Measurements from ENCODE around the gene CHERP. TPM values are rescaled to one million over a fixed set of nuclear protein-coding genes. Genes with fewer than 3 reads are reported as not detected.

CHERP gene
- total and polyA plus RNA-seq, 2 donors (not counting 1 experiment from before 2014, with no cell fraction given) = 2.4 to 6.1 TPM

DNA sequence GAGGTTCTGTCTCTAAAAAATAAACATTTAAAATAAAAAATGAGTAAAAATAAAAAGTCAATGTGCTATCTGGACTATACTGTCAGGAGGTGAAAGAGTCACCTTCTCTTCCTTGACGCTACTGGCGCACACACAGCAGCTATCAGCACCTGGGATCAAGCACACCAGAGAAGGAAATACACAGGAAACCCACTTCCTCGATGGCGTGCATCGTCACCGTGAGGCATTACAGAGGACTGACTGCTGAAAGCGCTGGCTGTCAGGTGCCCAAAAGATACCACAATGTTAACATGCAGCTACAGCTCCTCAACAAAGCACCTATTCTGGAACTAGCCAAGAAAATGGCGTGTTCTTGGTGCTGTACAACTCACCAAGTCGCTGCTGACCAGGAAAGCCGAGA, 23.9 kb upstream of the CHERP start:
- TF ChIP-seq CTCF (conservative IDR thresholded peaks at IDR 0.05 in 1 of 2, IDR thresholded peaks at IDR 0.05 in 1 of 2; ENCODE audit: low read depth in 1 of 2, low read length in 2 of 2) = no peak
- Histone ChIP-seq H3K4me1 (ENCODE audit: control insufficient read depth, extremely low read depth, insufficient read depth, low read length) (peaks cover 2% of the 10 kb centered on the region), H3K79me2 (ENCODE audit: control insufficient read depth, insufficient read depth, low read length) (peaks cover 18% of the 10 kb centered on the region), H3K9ac (ENCODE audit: insufficient read depth, low read length) (no peak overlapping the region), H3K4me3 (replicated peaks in 1 of 4; ENCODE audit: control extremely low read depth in 1 of 4, insufficient read depth in 1 of 4, low read depth in 3 of 4, low read length in 4 of 4) (no peak overlapping the region), H3K9me3 (ENCODE audit: control insufficient read depth, insufficient read depth, low read depth, low read length) (no peaks in the 10 kb centered on the region), H3K27ac (ENCODE audit: insufficient read depth, low read length) (no peak overlapping the region), H2AFZ (ENCODE audit: low read length) (no peak overlapping the region), H3K27me3 (ENCODE audit: control insufficient read depth, insufficient read depth, low read length) (no peaks in the 10 kb centered on the region), H4K20me1 (ENCODE audit: control insufficient read depth, extremely low read depth, insufficient read depth, low read length) (no peaks in the 10 kb centered on the region), H3K4me2 (ENCODE audit: extremely low read depth, insufficient read depth, low read length) (no peak overlapping the region), H3K36me3 (ENCODE audit: control insufficient read depth, insufficient read depth, low read length) (peaks cover 15% of the 10 kb centered on the region)
- DNase-seq (ENCODE audit: low read depth in 2 of 2) = no peak

DNA sequence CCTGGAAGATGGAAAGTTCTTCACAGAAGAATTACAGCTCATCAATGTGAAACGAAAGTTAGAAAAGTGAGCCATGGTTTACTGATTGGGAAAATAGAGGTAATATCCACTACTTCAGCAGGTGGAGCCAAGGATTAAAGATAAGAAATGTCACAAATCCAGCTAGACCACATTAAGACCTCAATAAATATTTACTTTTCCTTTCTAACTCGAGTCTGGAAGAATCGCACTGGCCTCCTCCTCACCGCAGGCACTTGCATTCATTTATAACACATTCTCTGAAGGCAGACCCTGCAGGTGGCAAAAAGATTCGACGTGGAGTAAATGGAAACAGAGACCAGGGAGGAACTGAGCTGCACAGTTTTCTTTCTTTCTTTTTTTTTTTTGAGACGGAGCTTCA, 22.6 kb upstream of the CHERP start:
- peaks cover 9% of the 10 kb centered on the region for H3K79me2 ChIP-seq (ENCODE audit: control insufficient read depth, insufficient read depth, low read length)
- peaks cover 16% of the 10 kb centered on the region for H3K36me3 ChIP-seq (ENCODE audit: control insufficient read depth, insufficient read depth, low read length)
- H3K27ac ChIP-seq (ENCODE audit: insufficient read depth, low read length) = no peak overlapping the region
- no peaks in the 10 kb centered on the region for H3K4me1 ChIP-seq (ENCODE audit: control insufficient read depth, extremely low read depth, insufficient read depth, low read length)
- H3K9ac ChIP-seq (ENCODE audit: insufficient read depth, low read length) = no peak overlapping the region
- H3K27me3 ChIP-seq (ENCODE audit: control insufficient read depth, insufficient read depth, low read length) = no peaks in the 10 kb centered on the region
- TF ChIP-seq CTCF (conservative IDR thresholded peaks at IDR 0.05 in 1 of 2, IDR thresholded peaks at IDR 0.05 in 1 of 2; ENCODE audit: low read depth in 1 of 2, low read length in 2 of 2) = no peak
- H3K4me3 ChIP-seq (replicated peaks in 1 of 4; ENCODE audit: control extremely low read depth in 1 of 4, insufficient read depth in 1 of 4, low read depth in 3 of 4, low read length in 4 of 4) = no peak overlapping the region
- no peak for DNase-seq (ENCODE audit: low read depth in 2 of 2)
- H4K20me1 ChIP-seq (ENCODE audit: control insufficient read depth, extremely low read depth, insufficient read depth, low read length) = no peaks in the 10 kb centered on the region
- H3K4me2 ChIP-seq (ENCODE audit: extremely low read depth, insufficient read depth, low read length) = no peak overlapping the region
- H2AFZ ChIP-seq (ENCODE audit: low read length) = no peak overlapping the region
- no peaks in the 10 kb centered on the region for H3K9me3 ChIP-seq (ENCODE audit: control insufficient read depth, insufficient read depth, low read depth, low read length)

DNA sequence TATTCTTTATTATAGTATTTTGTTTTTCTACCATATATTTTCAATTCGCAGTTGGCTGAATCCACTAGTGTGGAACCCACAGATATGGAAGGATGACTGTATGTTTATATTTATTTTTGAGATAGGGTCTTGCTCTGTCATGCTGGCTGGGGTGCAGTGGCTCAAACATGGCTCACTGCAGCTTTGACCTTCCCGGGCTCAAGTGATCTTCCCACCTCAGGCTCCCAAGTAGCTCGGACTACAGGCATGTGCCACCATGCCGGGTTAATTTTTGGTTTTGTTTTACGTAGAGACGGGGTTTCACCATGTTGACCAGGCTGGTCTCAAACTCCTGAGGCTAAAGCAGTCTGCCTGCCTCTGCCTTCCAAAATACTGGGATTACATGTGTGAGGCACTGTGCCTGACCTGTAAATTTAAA, 20.4 kb upstream of the CHERP start:
- Histone ChIP-seq H3K4me1 (ENCODE audit: control insufficient read depth, extremely low read depth, insufficient read depth, low read length) (no peaks in the 10 kb centered on the region), H3K36me3 (ENCODE audit: control insufficient read depth, insufficient read depth, low read length) (peaks cover 16% of the 10 kb centered on the region), H3K9me3 (ENCODE audit: control insufficient read depth, insufficient read depth, low read depth, low read length) (no peaks in the 10 kb centered on the region), H3K27me3 (ENCODE audit: control insufficient read depth, insufficient read depth, low read length) (no peaks in the 10 kb centered on the region), H3K9ac (ENCODE audit: insufficient read depth, low read length) (no peak overlapping the region), H4K20me1 (ENCODE audit: control insufficient read depth, extremely low read depth, insufficient read depth, low read length) (no peaks in the 10 kb centered on the region), H2AFZ (ENCODE audit: low read length) (no peak overlapping the region), H3K4me3 (replicated peaks in 1 of 4; ENCODE audit: control extremely low read depth in 1 of 4, insufficient read depth in 1 of 4, low read depth in 3 of 4, low read length in 4 of 4) (no peak overlapping the region), H3K79me2 (ENCODE audit: control insufficient read depth, insufficient read depth, low read length) (no peaks in the 10 kb centered on the region), H3K27ac (ENCODE audit: insufficient read depth, low read length) (no peak overlapping the region), H3K4me2 (ENCODE audit: extremely low read depth, insufficient read depth, low read length) (no peak overlapping the region)
- TF ChIP-seq EZH2 (IDR thresholded peaks at IDR 0.05; ENCODE audit: low read length, missing control alignments) = no peak
- no peak for TF ChIP-seq CTCF (conservative IDR thresholded peaks at IDR 0.05 in 1 of 2, IDR thresholded peaks at IDR 0.05 in 1 of 2; ENCODE audit: low read depth in 1 of 2, low read length in 2 of 2)
- no peak for DNase-seq (ENCODE audit: low read depth in 2 of 2)
